IMR-90 (cell line): Measurements from ENCODE around the gene TSTD2.

ENCODE experiments used
- CEBPB ChIP-seq: IDR thresholded peaks from 2 replicates; pipeline ENCODE4 v1.6.1; 2012; ENCODE audit warnings: low read depth, low read length, improper control_type of control experiment
- FOS ChIP-seq: fragments of 150-350 bp; IDR thresholded peaks from 2 replicates; pipeline ENCODE4 v1.6.1; 2016; ENCODE audit warnings: low read depth, low read length
- NFE2L2 ChIP-seq: fragments of 150-350 bp; IDR thresholded peaks from 2 replicates; pipeline ENCODE4 v1.6.1; 2016; ENCODE audit warnings: low read depth, mild to moderate bottlenecking, low read length
- TF ChIP-seq, protein P1 (sequence below): conservative IDR thresholded peaks from 2 replicates; pipeline ENCODE4 v1.5.1; 2012; ENCODE audit warnings: mild to moderate bottlenecking, low read depth, low read length, improper control_type of control experiment
- TF ChIP-seq, protein P2 (sequence below): fragments of 150-350 bp; IDR thresholded peaks from 2 replicates; pipeline ENCODE4 v1.6.1; 2017; ENCODE audit warnings: mild to moderate bottlenecking, antibody characterized with exemption, low read length, low read depth

- TF ChIP-seq, protein P1, sequence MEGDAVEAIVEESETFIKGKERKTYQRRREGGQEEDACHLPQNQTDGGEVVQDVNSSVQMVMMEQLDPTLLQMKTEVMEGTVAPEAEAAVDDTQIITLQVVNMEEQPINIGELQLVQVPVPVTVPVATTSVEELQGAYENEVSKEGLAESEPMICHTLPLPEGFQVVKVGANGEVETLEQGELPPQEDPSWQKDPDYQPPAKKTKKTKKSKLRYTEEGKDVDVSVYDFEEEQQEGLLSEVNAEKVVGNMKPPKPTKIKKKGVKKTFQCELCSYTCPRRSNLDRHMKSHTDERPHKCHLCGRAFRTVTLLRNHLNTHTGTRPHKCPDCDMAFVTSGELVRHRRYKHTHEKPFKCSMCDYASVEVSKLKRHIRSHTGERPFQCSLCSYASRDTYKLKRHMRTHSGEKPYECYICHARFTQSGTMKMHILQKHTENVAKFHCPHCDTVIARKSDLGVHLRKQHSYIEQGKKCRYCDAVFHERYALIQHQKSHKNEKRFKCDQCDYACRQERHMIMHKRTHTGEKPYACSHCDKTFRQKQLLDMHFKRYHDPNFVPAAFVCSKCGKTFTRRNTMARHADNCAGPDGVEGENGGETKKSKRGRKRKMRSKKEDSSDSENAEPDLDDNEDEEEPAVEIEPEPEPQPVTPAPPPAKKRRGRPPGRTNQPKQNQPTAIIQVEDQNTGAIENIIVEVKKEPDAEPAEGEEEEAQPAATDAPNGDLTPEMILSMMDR = no peak
- TF ChIP-seq CEBPB = no peak
- no peak for TF ChIP-seq FOS
- TF ChIP-seq NFE2L2 = no peak
- TF ChIP-seq, protein P2, sequence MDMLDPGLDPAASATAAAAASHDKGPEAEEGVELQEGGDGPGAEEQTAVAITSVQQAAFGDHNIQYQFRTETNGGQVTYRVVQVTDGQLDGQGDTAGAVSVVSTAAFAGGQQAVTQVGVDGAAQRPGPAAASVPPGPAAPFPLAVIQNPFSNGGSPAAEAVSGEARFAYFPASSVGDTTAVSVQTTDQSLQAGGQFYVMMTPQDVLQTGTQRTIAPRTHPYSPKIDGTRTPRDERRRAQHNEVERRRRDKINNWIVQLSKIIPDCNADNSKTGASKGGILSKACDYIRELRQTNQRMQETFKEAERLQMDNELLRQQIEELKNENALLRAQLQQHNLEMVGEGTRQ = no peak
These were observed 75.5 kb downstream of the TSTD2 start for GRCh38 chr9:97557606-97558095.
